DMS 273 (cell line): ENCODE results near the gene IFRD1.
"Not testable (repeated sequence)": the region's sequence is repeated elsewhere in the genome, so short reads cannot be mapped to it uniquely, and the experiment has no call there.

ENCODE experiments used
- DNase-seq: peaks from one replicate; lab custom pipeline; 2025; ENCODE audit not compliant: unreplicated experiment; lab: John Stamatoyannopoulos, UW

The IFRD1 gene

DNA sequence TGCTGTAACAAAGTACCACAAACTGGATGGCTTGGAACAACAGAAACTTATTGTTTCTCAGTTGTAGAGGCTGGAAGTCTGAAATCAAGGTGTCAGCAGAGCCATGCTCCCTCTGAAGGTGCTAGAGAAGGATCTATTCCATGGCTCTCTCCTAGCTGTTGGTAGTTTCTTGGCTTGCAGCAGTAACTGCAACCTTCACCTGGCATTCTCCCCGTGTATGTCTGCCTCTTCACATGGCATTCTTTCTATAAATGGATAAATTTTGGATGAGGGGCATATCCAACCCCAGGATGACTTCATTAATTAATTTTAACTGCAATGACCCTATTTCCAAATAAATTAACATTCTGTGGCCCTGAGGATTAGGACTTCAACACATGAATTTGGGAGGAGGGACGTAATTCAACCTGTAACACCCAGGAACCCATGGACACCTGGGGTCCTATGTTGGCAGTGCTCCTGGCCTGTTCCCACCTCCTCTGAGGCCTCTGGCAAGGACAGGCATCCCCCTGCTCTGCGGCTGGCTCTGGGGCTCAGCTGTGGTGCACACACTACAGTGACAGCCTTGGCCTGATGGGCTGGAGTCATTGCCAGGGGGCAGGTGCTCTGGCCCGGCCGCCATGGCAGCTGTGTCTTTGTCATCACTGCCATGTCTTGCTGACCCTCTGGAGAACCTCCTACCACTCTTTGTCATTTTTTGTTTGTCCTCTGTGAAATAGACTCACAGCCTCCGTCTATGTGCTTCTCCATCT, 61.4 kb downstream of the IFRD1 start:
- no peak for DNase-seq

DNA sequence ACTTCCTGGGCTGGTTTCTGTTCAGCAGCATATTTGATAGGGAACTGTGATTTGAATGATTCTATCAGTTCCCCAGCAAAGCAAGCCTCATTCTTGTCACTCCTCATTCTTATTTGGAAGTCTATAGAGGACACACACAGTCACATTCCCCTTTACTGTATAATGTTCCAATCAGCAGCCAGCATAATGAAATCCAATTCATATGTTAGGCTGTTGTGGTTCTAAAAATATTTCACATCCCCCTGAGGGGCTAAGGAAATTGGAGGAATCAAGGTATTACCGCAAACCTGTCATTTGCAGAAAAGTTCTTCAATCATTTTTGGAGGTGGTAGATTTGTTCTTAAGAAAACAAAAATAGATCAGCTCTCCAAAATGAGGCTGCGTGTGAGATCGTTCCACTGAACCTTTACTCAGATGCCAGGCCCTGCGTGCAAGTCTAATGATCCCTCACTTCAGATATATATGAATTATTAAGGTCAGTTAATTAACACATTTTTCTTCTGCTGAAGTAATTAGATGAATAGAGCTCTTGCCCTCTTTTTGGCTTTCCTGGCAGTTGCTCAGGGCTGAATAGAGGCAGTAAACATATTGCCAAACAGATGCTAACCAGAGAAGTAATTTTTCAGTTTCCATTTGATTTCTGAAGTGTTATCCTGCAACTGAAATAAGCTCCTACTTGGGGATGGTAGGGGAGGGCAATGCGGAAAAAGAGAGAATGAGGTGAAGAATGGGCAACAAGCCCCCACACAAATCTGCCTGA, 62.4 kb downstream of the IFRD1 start:
- no peak for DNase-seq

DNA sequence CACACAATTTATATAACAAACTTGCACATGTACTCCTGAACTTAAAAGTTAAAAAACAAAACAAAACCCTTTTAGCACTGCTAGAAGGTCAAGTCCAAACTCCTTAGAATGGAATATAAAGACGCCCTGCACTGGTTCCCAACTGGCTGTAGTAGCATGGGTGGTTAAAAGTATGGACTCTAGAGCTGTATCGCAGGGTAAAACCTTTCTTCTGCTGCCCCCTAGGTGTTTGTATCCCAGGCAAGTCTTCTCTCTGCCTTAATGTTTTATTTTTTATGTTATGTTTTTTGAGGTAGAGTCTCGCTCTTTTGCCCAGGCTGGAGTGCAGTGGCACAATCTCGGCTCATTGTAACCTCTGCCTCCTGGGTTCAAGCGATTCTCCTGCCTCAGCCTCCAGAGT, 65.7 kb downstream of the IFRD1 start:
- no peak for DNase-seq

DNA sequence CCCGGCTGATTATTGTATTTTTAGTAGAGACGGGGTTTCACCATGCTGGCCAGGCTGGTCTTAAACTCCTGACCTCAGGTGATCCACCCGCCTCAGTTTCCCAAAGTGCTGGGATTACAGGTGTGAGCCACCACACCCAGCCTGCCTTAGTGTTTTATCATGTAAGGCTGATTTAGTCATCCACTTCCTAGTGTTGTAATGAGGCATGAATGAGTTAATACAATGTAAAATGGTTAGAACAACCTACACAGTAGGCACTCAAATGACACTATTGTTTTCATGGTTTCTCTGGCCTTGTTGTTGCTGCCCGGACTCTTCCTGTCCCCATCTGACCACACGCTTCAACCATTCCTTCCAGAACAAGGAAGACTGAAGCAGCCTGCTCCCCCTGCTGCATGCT, 66.2 kb downstream of the IFRD1 start:
- not testable (repeated sequence) for DNase-seq

DNA sequence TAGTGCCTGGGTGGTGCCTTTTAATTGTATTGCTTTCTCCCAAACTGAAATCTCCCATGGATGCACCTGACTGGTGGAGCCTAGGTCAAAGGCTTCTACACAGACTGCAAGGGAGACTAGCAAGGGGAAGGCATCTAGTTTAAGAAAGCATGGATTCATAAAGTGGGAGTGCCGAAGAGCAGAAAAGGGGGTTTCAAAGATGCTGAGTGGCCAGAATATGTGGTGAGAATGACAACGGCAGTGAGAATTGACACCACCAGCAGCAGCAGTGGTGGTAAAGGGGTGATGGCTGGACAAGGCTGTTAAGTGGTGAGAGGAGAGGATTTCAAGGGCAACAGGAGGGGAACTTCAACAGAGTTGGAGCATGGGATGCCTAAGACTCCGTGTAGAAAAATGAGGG, 67.2 kb downstream of the IFRD1 start:
- no peak for DNase-seq

DNA sequence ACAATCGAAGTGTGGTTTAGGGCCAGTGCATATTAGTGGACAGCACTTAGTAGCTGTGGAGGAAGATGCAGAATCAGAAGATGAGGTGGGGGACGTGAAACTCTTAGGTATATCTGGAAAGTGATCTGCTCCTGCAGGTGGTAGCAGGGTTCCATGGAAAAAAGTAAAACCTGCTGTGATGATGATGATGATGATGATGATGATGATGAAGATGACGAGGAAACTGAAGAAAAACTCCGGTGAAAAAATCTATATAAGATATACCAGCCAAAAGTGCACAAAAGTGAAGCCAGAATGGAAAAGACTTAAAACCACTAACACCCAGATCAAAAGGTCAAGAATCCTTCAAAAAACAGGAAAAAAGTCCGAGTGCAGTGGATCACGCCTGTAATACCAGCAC, 70.5 kb downstream of the IFRD1 start:
- no peak for DNase-seq

DNA sequence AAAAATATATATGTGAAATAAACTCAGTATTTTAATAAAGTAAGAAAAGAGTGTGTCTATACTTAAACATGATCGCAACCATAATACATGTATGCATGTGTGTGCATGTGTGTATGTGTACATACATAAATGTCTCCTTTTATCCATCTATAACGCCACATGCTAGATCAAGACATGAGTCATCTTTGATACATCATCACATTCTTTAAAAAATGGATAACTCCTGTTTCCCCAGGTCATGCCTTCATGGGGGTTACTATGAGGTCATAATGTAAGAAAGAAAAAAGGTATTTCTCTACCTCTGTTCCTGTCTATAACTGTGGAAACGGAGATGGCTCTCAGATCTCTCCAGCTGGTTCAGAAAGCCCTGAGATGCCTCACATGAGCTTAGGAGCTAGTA, 71.7 kb downstream of the IFRD1 start:
- no peak for DNase-seq

DNA sequence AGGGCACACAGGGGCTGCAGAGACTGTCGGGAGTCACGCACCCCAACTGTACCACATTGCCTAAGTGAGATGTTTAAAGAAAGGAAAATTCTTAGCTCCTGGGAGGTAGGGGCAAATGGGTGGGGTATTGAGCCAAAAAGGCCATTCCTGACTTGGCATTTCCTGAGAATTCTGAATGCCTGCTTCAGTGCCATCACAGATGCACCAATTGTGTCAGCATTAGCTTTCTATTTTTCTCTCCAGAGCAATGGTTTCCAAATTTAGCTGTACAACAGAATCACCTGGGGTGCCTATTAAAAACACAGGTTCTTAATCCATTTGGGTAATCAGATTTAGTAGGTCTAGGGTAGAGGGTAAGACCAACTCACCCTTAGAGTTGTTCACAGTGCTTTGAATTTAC, 73.6 kb downstream of the IFRD1 start:
- DNase-seq = no peak
